HepG2 (cell line): Measurements from ENCODE around the gene KRT10. TPM values are rescaled to one million over a fixed set of nuclear protein-coding genes. Genes with fewer than 3 reads are reported as not detected.
"Not testable (repeated sequence)": the region's sequence is repeated elsewhere in the genome, so short reads cannot be mapped to it uniquely, and the experiment has no call there.

Source experiments
- ATAC-seq: fragments of 200-7000 bp; cut with Tn5 transposase; 3 replicates; pipeline ENCODE4 v1.9.1; 2020; ENCODE audit warnings: mild to moderate bottlenecking, moderate library complexity
- BruUV-seq: library from RNA; stranded (reverse); fragments of 400-500 nt; replicated peaks from 2 replicates; lab custom pipeline; 2021; lab: Mats Ljungman, UMichigan
- CTCF ChIA-PET: fragments of 300-600 bp; formaldehyde crosslinking; extraction: SDS; loops from one replicate; lab custom pipeline; 2021; ENCODE audit warnings: low total read pairs, inconsistent platforms, low intra/inter-chr PET ratio; lab: Yijun Ruan, JAX
- POLR2A ChIA-PET: fragments of 350-600 bp; sonication (Branson Sonifier 250); formaldehyde crosslinking; loops from one replicate; lab custom pipeline; 2020; ENCODE audit warnings: antibody characterized with exemption, inconsistent platforms; lab: Yijun Ruan, JAX
- DNase-seq: peaks from one replicate; pipeline ENCODE4 v3.0.0-alpha.2; 2015; ENCODE audit warnings: low spot score
- FAIRE-seq: peaks from 3 replicates; lab custom pipeline; 2011; peaks lifted over from hg19 to GRCh38; lab: Jason Lieb, UNC
- H2AFZ ChIP-seq: one replicate; pipeline ENCODE4 v1.6.1; 2011; ENCODE audit warnings: low read length, inconsistent platforms
- H3K27ac ChIP-seq: fragments of 300-600 bp; 3 replicates; pipeline ENCODE4 v1.8.0; 2011; ENCODE audit warnings: mixed run types, mild to moderate bottlenecking, mixed read lengths, low read length, inconsistent platforms; ENCODE audit not compliant: insufficient read depth; ENCODE audit errors: extremely low read length
- H3K27me3 ChIP-seq, 2 experiments: fragments of 200-600 bp in 1 of 2; 2 replicates in 1 of 2; 3 replicates in 1 of 2; pipeline versions ENCODE4 v1.6.0 to v1.8.0; 2011; ENCODE audit warnings: low read length in 2 of 2, mild to moderate bottlenecking in 2 of 2, moderate library complexity in 2 of 2, inconsistent platforms in 1 of 2; ENCODE audit not compliant: insufficient read depth in 2 of 2, control insufficient read depth in 1 of 2
- H3K36me3 ChIP-seq, 2 experiments: fragments of 200-600 bp in 1 of 2; replicated peaks in 1 of 2; 2 replicates in 1 of 2; 3 replicates in 1 of 2; pipeline versions ENCODE4 v1.5.1 to v1.8.0; 2011; ENCODE audit warnings: low read length in 2 of 2, inconsistent platforms in 1 of 2; ENCODE audit not compliant: insufficient read depth in 2 of 2, control insufficient read depth in 1 of 2
- H3K4me1 ChIP-seq: 2 replicates; pipeline ENCODE4 v1.5.1; 2012; ENCODE audit warnings: low read length, inconsistent platforms; ENCODE audit not compliant: insufficient read depth
- H3K4me2 ChIP-seq: 2 replicates; pipeline ENCODE4 v1.6.0; 2011; ENCODE audit warnings: low read depth, low read length, inconsistent platforms
- H3K4me3 ChIP-seq, 3 experiments: fragments of 200-600 bp in 1 of 3; sonication (generic), shearing (Covaris generic) in 1 of 3; replicated peaks in 1 of 3; 2 replicates each; pipeline ENCODE4 v1.5.1; 2011 to 2016; ENCODE audit warnings: low read length in 3 of 3, inconsistent platforms in 2 of 3, low read depth in 2 of 3, mild to moderate bottlenecking in 2 of 3, control low read depth in 1 of 3, mixed read lengths in 1 of 3; ENCODE audit not compliant: insufficient read depth in 1 of 3
- H3K79me2 ChIP-seq: one replicate; pipeline ENCODE4 v1.6.1; 2011; ENCODE audit warnings: low read length, inconsistent platforms; ENCODE audit not compliant: insufficient read depth
- H3K9ac ChIP-seq: 2 replicates; pipeline ENCODE4 v1.6.0; 2011; ENCODE audit warnings: mild to moderate bottlenecking, low read depth, low read length, inconsistent platforms; ENCODE audit not compliant: insufficient read depth
- H3K9me3 ChIP-seq: 2 replicates; pipeline ENCODE4 v1.5.1; 2012; ENCODE audit warnings: mild to moderate bottlenecking, low read length
- H4K20me1 ChIP-seq: 2 replicates; pipeline ENCODE4 v1.6.0; 2011; ENCODE audit warnings: inconsistent platforms, mild to moderate bottlenecking, low read length, moderate library complexity; ENCODE audit not compliant: insufficient read depth
- KLF12 ChIP-seq: sonication (generic); formaldehyde crosslinking; IDR thresholded peaks from 2 replicates; pipeline ENCODE4 v1.4.0; 2020; ENCODE audit warnings: missing genetic modification reagents, borderline replicate concordance
- MNT ChIP-seq: fragments of 450-650 bp; IDR thresholded peaks from 2 replicates; pipeline ENCODE4 v1.6.1; 2016
- WGBS: methylation state at CpG from one replicate; pipeline ENCODE4 v1.1.6; 2017; ENCODE audit warnings: low lambda C conversion rate; 5-methylcytosine and 5-hydroxymethylcytosine counted together
- in situ Hi-C: cut with HindIII; loops from 2 replicates; pipeline ENCODE4 v1.10.0; 2017; ENCODE audit warnings: low pct_unique_long_range_greater_than_20kb; ENCODE audit not compliant: extremely low pct_ligation_motif_present
- intact Hi-C: fragments of 100-400 bp; cut with micrococcal nuclease; formaldehyde crosslinking; loops from one replicate; pipeline ENCODE4 v1.10.0; 2022; ENCODE audit not compliant: unreplicated experiment
- polyA plus RNA-seq, 8 experiments: library from polyadenylated mRNA; depleted of rRNA in 3 of 8; stranded (reverse) in 7 of 8; unstranded in 1 of 8; fragments of >200 nt; fragmentation: Illumina TruSeq in 4 of 8; extraction: Trizol in 4 of 8; gene quantifications; 2 replicates each; pipeline versions ENCODE4 v1.2.1 to v1.2.3, GENCODE V29; 2011 to 2016; ENCODE audit warnings: low read depth in 4 of 8, missing spikeins in 1 of 8, mixed read lengths in 1 of 8; ENCODE audit not compliant: insufficient read depth in 1 of 8
- total RNA-seq, 5 experiments: library from RNA; depleted of rRNA; stranded (reverse); fragments of >200 nt; fragmentation: Illumina TruSeq; extraction: Trizol; gene quantifications; 2 replicates each; pipeline ENCODE4 v1.2.3, GENCODE V29; 2016; ENCODE audit warnings: low read depth in 1 of 5

The KRT10 gene
- total and polyA plus RNA-seq, 2 of the 13 experiments (the other 11 are each of a cell fraction or from before 2014, with no cell fraction given): 25.1 to 27.5 TPM

DNA sequence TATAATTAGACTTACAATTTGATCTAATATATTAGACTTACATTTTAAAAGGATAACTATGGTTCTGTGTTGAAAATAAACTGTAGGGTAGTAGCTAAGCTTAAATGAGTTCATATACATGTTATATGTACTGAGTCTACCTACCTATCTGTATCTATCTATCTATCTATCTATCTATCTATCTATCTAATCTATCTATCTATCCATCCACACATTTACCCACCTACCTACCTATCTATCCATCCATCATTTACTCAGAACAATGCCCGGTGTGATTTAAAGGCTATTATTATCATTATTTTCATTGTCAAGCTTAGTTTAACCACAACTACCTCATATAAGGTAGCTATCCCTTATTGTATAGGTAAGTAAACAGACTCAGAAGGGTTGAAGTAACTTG is 7.0 kb downstream of the KRT10 start:
- Histone ChIP-seq H3K4me2 (no peak overlapping the region), H3K9ac (no peak overlapping the region), H4K20me1 (no peaks in the 10 kb centered on the region), H3K79me2 (peaks cover 20% of the 10 kb centered on the region), H2AFZ (no peak overlapping the region), H3K9me3 (no peaks in the 10 kb centered on the region), H3K4me1 (peaks cover 27% of the 10 kb centered on the region)
- no TSS peak for BruUV-seq
- FAIRE-seq (no peak), DNase-seq (no peak)
- WGBS: 74% methylated on average over 1 of the region's 1 CpG
- POLR2A ChIA-PET: interaction anchor here (1.2 kb wide), 1 partner anchor 873 kb away, joined by 3 read pairs; the partner anchor contains the start of gene EIF1
- in situ Hi-C loops: no loop called here
- CTCF ChIA-PET: no interaction called here
- no peak for TF ChIP-seq KLF12
- TF ChIP-seq, all 625 proteins: peak for 0
- H3K36me3 ChIP-seq: peaks cover 4 to 7% of the 10 kb centered on the region in 2 experiments; a peak in 3 of 5 replicates
- intact Hi-C loops: no loop called here
- no peak overlapping the region for H3K27ac ChIP-seq
- ATAC-seq: no peak
- H3K4me3 ChIP-seq: no peak overlapping the region
- no peaks in the 10 kb centered on the region; a peak in 1 of 5 replicates for H3K27me3 ChIP-seq

DNA sequence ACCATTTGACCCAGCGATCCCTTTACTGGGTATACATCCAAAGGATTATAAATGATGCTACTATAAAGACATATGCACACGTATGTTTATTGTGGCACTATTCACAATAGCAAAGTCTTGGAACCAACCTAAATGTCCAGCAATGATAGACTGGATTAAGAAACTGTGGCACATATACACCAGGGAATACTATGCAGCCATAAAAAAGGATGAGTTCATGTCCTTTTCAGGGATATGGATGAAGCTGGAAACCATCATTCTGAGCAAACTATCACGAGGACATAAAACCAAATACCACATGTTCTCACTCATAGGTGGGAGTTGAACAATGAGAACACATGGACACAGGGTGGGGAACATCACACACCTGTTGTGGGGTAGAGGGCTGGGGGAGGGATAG is 7.8 kb downstream of the KRT10 start:
- H3K27me3 ChIP-seq, H3K36me3 ChIP-seq, DNase-seq, in situ Hi-C loops, H3K4me2 ChIP-seq, H3K9me3 ChIP-seq, H3K9ac ChIP-seq, H3K4me3 ChIP-seq, intact Hi-C loops, H3K27ac ChIP-seq, H4K20me1 ChIP-seq, FAIRE-seq, BruUV-seq, ATAC-seq, H2AFZ ChIP-seq, CTCF ChIA-PET: not testable (repeated sequence)
- H3K4me1 ChIP-seq: peaks cover 20% of the 10 kb centered on the region
- TF ChIP-seq MNT: peak; percentile 46
- peaks cover 13% of the 10 kb centered on the region for H3K79me2 ChIP-seq
- 55% methylated on average over 3 of the region's 3 CpGs for WGBS
- POLR2A ChIA-PET: interaction anchor here (1.2 kb wide), 1 partner anchor 874 kb away, joined by 3 read pairs; the partner anchor contains the start of gene EIF1
